GM21723 (cell line): ENCODE results near the gene SORCS2.

ENCODE experiments used
- ATAC-seq: cut with Tn5 transposase; IDR thresholded peaks from one replicate; pipeline ENCODE4 v1.9.1; 2021; ENCODE audit warnings: mild to moderate bottlenecking, moderate library complexity; ENCODE audit not compliant: unreplicated experiment

Gene SORCS2

DNA sequence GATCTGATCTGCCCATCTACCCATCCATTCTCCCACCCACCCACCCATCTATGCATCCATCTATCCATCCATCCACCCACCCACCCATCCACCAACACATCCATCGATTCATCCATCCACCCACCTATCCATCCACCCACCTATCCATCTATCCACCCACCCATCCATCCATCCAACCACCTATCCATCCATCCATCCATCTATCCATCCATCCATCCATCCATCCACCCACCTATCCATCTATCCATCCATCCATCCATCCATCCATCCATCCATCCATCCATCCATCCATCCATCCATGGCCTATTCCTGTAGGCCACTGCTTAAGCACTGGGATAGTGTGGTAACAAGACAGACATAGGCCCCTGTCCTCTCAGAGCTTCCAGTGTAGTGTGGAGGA is 69.8 kb downstream of the SORCS2 start:
- ATAC-seq = no peak

DNA sequence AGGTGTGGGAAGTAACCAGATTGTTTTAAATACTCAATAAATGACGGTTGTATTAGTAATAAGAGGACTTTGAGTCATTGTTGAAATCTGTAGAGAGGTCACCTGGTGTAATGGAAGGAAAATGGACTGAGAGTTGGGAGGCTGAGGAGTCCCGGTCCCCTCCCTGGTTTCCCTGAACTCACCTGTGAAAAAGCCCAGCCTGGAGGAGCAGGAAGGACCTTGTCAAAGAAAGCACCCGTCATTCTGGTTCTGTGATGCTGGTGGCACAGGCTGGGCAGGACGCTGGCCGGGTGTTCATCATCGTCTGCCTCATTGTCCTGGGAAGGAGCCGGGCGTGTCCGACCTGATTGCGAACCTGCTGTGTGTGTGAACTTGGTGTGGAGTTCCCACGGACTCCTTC is 70.8 kb downstream of the SORCS2 start:
- no peak for ATAC-seq

DNA sequence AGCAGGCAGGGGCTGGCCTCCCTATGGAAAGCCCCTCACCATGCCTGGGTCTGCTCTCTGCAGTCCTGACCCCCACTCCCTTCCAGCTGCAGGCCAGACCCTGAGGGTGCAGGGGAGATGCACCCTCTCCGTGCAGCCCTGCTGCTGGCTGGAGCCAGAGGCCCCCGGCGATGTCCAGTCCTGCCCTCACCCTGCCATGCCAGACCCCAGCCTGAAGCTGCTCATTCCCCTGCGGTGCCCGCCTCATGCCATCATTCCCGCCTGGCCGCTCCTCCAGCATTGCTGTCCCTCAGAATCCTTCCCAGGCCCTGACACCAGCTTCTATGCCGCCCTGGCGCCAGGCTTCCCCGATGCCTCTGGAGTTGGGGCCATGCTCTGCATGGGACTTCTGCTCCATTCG is 72.4 kb downstream of the SORCS2 start:
- no peak for ATAC-seq

DNA sequence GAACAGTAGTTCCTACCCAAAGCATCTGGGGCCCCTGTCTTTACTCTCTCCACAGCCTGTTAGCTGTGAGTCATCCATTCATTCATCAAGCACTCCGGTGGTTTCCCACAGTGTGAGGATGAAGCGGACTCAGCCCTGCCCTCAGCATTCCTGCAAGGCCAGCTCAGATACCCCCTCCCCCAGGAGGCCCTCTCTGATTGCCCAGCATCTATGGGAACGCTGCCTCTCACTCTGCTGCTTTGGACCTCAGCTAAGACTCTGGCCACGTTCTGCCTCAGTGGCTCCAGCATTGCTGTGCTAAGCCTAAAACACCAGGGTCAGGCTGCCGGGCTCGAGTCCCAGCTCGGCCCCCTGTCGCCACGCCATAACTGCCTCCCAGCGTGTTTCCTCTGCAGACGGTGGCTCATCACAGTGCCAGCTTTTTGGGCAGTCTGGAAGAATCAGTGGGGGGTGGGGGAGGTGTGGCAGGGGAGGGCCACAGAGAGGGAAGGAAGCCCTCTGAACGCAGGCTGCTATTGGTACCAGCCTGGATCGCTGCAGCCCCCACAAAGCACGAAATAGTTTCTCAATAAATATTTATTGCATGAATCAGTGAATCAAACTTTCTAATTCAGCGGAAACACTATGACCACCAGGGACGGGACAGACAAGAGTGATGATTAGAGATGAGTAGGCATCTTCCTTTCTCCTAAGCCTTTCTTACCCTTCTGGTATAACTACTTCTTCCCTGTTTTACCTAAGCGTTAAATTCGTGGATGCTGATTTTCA is 74.4 kb downstream of the SORCS2 start:
- no peak for ATAC-seq

DNA sequence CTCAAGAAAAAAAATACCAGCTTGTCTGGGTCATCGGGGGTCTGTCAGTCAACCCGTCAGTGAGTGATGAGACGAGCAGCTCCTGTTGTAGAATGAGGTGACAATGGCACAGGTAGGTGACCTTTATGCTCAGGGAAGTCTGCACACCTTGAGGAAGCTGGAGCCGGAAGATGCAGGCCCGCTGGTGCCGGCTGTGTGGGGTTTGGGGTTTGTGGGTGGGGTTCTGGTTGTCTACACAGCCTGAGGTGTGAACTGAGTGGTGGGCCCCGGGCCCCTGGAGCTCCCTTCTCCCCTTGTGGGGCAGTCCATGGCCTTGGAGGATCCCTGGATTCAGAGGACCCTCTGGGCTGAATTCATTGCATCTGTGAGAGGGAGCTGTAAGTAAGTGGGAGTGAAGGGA is 75.5 kb downstream of the SORCS2 start:
- ATAC-seq = no peak

DNA sequence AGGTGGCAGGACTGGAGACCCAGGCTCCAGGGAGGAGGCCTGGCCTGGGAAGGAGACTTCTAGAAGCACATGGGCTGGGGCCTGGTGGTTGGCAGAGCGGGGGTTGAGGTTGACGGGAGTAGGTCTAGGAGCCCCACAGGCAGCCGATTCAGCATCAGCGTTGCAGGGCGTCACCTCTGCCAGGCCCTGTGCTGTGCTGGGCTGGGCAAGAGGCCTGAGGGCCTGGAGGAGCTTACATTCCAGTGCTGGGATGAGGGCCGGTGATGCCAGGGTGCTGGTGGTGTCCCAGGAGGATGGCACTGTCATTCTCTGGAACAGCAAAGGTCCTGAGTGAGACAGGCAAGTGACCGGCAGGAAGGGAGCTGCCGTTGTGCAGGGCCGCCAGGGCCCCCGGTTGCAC is 76.6 kb downstream of the SORCS2 start:
- ATAC-seq = no peak

DNA sequence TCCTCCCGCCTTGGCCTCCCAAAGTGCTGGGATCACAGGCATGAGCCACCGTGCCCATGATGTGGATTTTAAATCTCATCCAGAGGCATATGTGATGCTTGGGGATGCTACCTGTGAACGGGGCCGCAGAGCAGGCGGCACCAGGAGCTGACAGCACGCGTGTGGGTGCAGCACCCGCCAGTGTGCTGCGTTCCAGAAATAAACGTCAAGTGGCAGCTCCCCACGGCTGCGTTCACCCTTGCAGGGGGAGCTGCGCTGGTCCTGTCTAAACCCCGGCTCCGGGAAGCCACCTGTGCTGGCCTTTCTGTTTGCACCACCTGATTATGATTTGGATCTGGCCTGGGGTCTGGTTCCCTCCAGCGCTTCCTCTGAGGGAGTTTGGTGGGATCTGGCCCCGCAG is 77.8 kb downstream of the SORCS2 start:
- ATAC-seq = no peak

DNA sequence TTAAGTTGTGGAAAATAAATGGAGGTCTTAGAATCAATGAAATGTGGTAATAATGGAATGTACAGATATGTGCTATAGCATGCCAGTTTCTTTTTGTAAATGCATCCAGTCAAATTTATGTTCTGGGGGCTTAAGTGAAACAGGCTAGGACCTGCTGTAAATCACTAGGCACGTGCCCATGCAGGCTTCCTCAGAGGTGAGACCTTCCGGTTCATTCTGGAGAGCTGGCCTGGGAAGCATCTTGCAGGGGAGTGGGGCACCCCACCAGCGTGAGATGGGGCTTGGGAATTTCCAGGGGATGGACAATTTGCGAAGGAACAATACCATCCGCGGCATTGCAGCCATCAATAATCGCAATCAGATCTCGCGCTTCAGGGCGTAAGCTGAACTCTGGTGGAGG is 80.1 kb downstream of the SORCS2 start:
- ATAC-seq = no peak

DNA sequence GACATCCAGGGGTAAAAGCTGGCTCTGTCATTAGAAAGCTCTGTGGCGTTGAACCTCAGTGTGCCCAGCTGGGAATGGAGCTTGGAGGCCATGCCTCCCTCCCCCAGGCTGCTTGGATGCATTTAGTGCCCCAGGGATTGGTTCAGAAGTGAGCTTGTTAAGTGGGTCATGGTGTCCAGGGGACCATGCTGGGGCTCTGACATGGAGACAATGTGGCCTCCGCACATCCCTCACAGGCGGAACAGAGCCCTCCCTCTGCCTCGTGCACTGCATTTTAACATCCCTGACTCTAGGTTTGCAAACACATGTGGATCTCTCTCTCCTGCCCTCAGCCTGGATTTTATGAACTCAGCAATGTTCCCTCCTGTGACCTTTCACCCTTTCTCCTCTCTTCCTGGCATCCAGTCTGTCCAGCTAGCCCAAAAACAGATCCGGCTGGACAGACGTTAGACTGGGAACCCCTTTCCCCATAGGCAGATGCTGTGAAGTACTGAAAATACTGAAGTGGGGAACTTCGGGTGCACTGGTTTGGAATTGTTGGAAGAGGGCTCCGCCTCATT is 81.5 kb downstream of the SORCS2 start:
- ATAC-seq = no peak

DNA sequence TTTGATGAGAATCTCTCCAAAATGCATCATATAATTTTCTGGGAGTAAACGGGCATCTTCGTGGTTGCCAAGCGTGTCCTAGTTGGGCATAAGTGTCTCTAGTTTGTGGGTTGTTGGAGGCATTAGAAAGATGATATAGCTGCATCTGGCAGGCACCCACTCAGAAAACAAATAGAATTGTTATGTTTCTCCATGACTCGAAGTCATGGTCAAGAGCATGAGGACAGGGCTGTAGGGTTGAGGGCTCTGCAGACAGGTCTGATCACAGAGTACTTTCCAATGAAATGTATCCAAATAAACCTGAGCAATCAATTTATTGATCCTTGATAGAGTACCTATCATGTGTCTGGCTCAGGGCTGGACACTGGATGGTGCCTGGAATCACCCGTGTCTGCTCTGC is 82.7 kb downstream of the SORCS2 start:
- ATAC-seq = no peak

DNA sequence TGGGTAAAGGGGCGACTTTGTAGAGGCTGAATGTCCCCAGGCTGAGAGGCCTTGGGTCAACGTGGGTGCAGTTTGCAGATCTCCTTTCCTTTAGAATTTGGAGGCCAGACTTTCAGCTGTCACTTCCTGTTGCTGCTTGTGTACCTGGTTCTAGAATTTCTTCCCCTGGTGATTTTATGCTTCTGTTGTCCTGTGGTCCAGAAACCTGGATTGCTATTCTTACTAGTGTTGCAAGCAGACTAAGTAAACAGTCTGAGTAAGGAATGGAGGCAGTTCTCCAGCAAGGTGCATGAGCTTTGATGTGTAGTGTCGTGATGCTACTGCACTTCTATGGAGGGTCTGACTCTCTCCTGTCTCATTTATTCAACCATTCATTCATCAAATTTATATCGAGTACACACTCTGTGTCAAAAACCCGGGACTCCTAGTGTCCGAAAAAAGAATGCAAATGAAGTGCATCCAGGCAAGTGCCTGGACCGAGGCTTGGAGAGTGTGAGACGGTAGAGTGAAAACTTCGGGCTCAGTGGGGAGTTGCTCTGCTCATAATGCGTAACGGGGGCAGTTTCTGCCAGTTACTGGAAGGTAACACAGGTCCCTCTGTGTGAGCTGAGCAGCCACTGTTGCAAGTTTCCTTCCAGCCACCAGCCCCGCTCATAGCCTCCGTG is 83.3 kb downstream of the SORCS2 start:
- ATAC-seq = no peak

DNA sequence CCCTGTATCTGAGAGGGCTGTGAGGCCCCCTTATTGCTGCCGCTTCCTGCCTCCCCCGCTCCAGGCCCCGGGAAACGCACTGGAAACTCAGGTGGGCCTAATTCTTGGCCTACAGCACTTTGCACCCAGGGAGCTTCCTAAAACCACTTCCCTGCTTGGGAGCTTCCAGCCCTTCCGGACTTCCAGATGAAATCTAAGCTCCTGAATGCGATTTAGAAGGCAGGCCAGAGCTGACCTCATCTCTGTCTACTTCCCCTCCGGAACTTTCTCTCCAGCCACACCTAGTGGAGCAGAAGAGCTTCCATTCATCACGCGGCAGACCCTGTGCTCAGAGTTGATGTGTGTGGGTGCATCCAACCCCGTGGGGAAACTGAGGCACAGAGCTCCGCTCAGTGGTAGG is 84.2 kb downstream of the SORCS2 start:
- ATAC-seq = no peak

DNA sequence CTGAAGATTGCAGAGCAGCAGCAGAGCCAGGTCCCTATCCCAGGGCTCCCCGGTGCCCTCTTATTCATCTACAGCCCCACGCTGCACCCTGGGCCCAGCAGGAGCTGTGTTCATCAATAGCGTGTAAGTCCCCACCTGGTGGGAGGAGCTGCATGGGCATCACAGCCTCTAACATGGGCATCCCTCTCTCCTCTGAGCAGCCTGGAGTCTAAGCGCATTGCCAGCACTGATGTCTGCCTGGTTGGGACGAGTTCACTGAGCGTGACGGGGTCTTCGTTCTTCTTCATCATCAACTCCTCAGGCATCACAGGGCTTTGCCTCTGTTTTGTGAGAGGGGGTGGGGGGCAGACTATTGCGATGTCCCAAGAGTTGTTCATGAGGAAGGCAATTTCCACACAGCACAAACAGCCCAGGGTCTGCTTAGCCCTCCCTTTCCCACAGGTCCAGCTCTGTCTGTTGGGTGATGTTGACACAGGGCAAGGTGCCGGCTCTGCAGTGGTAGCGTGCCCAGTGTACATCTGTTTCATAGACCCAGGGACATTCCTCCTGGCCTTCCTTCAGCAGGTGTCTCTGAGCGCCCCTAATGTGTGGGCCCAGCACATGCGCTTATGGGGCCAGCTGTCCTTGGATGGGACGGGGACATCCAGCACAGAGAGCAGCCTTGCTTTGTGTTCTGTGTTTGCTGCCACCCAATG is 85.9 kb downstream of the SORCS2 start:
- ATAC-seq = no peak

DNA sequence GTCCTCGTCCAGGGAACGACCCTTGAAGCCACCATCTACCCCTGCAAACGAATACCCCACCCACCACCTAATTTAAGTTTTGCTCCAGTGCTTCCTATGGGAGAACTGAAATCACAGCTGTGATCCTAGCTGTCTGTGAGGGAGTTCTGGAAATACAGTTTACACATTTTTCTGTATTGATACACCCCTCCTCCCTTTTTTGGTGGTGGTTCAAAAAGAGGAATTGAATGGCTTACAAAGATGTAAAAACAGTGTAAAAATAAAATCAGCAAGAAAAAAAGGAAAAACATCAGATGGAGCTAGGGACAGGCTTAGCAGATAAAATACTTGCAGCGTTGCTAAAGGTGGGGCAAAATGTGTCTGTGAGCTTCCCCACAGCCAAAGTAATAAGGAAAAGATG is 86.6 kb downstream of the SORCS2 start:
- no peak for ATAC-seq

DNA sequence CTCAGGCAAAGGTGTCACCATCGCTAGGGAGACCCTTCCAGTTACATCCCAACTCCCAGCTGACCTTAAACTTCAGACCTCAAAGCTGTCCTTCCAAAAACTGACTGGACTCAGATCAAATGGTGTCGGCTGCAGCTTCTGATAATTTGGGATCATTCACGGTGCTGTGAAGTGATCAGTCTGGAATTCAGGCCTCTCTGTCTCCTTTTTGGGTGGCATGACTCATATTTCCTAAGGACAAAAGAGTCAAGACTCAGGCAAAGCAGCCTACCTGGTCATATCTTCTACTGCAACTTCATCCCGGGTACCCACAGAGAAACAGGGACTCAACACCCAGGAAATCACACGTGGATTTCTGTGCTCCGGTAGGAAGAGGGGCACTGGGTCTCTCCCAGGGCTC is 87.6 kb downstream of the SORCS2 start:
- no peak for ATAC-seq

DNA sequence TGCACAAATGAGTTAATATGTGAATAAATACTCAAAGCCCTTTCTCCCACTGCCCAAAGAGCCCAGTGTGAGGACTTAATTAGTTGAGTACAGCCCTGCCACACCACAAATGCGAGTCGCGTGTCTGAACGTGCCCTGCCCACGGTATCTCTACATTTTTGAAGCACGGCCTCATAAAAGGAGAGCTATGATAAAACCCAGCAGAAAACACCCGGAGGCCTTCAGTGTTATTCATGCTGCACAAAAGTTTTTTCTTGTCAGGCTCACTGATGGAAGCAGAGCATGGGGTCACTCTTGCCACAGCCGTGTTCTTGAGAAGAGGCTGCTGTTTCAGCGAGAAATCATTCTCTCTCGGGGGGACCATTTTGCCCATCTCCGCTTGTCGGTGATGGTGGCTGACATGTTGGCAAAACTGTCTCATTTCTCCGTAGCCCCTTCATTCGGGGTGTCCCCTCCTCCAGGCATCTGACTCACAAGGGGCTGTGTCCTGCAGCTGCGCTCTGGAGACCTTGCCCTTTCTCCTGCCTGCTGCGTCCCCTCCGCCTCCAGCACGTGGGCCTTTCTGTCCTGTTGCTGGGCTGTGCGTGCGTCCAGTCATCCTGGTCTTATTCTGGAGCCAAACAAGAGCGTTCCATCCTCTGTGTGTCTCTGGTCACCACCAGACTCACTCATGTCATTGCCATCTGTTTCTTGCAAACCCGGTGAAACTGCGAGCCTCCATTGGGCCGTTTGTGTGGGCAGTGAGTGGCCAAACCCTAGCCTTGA is 88.8 kb downstream of the SORCS2 start:
- no peak for ATAC-seq

DNA sequence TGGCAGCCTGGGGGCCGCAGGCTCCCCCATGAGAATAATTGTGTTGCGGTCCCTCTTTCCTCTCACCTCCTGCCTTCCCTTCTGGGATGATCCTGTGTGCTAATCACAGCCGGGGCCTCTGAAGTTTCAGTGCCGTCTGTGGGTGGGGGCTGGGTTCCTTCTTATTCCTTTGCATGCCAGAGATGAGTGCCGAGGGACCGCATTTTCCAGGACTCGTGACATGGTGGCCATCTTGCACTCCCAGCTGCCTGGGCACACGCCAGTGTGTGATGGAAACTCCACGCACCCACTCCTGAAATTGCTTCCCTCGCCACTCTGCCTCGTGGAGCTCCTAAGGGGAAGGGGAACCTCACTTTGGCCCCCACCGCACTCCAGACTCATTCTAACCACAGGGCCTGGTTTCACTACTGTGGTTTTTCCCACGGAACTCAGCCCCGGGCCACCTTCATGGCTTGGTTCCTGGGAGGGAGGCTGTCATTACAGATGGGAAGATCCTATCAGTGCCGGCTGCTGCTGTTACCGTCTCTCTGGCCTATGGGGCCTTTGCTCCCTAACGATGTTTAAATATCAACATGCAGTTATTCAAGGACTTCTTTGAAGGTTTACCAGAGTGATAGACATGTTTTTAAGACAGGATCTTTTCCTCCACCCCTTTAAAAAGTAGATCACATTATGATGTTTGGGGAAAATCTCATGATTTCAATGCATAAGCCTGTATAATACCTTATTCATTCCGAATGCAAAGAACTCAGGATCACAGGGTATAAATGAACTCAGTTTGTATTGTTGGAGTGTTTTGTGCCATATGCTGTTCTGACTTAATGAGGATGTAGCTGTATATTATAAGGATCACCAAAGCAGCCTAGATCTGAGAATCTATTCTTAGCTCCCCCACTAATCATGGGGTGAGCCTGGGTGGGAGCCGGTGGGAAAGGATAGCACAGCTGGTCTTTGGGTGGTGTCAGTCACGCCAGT is 89.6 kb downstream of the SORCS2 start:
- no peak for ATAC-seq

DNA sequence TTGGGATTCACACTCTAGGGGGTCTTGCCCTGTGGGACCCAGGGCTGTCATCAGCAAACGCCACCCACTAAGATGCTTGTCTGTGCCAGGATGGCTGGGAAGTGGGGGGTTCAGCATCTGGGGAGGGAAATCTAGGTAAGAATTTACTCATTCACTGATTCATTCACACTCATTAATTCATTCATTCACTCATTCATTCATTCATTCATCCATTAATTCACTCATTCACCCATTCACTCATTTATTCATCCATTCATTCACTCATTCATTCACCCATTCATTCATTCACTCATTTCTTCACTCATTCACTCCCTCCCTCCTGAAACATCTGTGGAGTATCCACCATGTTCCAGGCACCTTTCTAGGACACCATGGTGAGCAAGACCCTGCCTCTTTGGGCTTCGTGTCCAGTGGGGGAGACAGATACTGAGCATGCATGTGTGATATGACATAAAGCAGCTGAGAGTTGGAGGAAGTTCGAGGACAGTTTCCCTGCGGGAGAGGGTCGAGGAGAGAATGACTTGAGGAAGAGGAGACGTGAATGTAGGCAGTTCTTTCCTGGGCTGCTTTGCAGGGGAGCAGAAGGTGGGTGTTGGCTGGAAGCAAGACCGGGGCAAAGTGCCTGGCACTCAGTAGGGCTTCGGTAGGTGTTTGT is 90.6 kb downstream of the SORCS2 start:
- no peak for ATAC-seq
